Thyroid gland (tissue), 4 donors: Measurements from ENCODE around the gene AGFG2.

Source experiments
- POLR2A ChIP-seq, 2 donors: fragments of 450-650 bp; IDR thresholded peaks; one replicate each; pipeline ENCODE4 v1.6.1; 2017; ENCODE audit warnings: antibody characterized with exemption in 2 of 2, mild to moderate bottlenecking in 2 of 2, moderate library complexity in 1 of 2
- TF ChIP-seq, protein P1 (sequence below), 6 experiments: fragments of 200-600 bp in 3 of 6; fragments of 450-650 bp in 3 of 6; sonication (generic) in 3 of 6; IDR thresholded peaks; one replicate each; pipeline ENCODE4 v1.5.1; 2016 to 2019; ENCODE audit warnings: antibody characterized with exemption in 6 of 6, mild to moderate bottlenecking in 2 of 6, inconsistent platforms in 1 of 6, moderate library complexity in 1 of 6

DNA sequence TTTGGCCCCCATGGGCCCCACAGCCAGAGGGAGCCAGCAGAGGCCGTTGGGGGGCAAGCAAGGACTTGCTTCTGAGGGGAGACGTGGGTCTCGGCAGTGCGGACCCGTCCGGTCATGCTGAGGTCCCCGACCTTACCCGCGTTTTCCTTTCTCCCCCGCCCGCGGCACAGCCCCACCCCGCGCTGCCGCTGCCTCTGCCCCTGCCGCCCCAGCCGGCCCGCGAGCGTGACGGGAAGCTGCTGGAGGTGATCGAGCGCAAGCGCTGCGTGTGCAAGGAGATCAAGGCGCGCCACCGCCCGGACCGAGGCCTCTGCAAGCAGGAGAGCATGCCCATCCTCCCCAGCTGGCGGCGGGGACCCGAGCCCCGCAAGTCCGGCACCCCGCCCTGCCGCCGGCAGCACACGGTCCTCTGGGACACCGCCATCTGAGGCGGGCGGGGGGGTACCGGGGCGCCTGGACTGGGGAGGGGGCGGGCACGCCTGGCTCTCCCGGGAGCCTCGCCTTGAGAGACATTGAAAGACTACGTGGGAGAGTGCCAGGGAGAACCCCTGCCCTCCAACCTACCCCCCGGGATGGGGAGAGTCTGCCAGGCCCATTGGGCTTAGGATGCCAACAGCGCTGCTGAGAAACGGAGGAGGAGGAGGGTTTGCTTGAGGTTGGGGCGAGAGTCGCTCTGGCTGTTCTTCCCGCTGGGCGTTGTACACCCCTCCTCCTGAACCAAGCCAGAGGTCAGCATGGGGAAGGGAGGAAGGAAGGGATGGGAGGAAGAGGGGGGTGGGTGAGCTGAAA, 45.3 kb upstream of the AGFG2 start:
- TF ChIP-seq, protein P1, sequence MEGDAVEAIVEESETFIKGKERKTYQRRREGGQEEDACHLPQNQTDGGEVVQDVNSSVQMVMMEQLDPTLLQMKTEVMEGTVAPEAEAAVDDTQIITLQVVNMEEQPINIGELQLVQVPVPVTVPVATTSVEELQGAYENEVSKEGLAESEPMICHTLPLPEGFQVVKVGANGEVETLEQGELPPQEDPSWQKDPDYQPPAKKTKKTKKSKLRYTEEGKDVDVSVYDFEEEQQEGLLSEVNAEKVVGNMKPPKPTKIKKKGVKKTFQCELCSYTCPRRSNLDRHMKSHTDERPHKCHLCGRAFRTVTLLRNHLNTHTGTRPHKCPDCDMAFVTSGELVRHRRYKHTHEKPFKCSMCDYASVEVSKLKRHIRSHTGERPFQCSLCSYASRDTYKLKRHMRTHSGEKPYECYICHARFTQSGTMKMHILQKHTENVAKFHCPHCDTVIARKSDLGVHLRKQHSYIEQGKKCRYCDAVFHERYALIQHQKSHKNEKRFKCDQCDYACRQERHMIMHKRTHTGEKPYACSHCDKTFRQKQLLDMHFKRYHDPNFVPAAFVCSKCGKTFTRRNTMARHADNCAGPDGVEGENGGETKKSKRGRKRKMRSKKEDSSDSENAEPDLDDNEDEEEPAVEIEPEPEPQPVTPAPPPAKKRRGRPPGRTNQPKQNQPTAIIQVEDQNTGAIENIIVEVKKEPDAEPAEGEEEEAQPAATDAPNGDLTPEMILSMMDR (IDR thresholded peaks at IDR 0.05) = no peak
- TF ChIP-seq POLR2A (IDR thresholded peaks at IDR 0.05) = peak in 1 of 2 donors; percentile 14
